Activated CD4-positive, alpha-beta T cell treated with anti-CD3 and anti-CD28 coated beads, Interleukin-2, amount 10 ng/mL, durations not matched to agents 24 days and 14 days (primary cell): ENCODE measurements around the gene TTC19. TPM values are rescaled to one million over a fixed set of nuclear protein-coding genes. Genes with fewer than 3 reads are reported as not detected.
"Not testable (repeated sequence)": the region's sequence is repeated elsewhere in the genome, so short reads cannot be mapped to it uniquely, and the experiment has no call there.

Experiments
- DNase-seq: peaks from one replicate; pipeline ENCODE4 v3.0.0; 2022
- H3K27ac Mint-ChIP-seq: one replicate; pipeline ENCODE4 v1.8.0; 2022; ENCODE audit warnings: mild to moderate bottlenecking, mixed read lengths
- H3K27me3 Mint-ChIP-seq: one replicate; pipeline ENCODE4 v1.8.0; 2022; ENCODE audit warnings: mixed read lengths
- H3K36me3 Mint-ChIP-seq: one replicate; pipeline ENCODE4 v1.8.0; 2022; ENCODE audit warnings: low read depth, mild to moderate bottlenecking, mixed read lengths
- H3K4me1 Mint-ChIP-seq: one replicate; pipeline ENCODE4 v1.8.0; 2021; ENCODE audit warnings: mixed read lengths
- H3K4me3 Mint-ChIP-seq: one replicate; pipeline ENCODE4 v1.8.0; 2022; ENCODE audit warnings: mild to moderate bottlenecking, moderate library complexity, mixed read lengths
- H3K9me3 Mint-ChIP-seq: one replicate; pipeline ENCODE4 v1.8.0; 2021; ENCODE audit warnings: mixed read lengths
- intact Hi-C: fragments of 100-400 bp; cut with micrococcal nuclease; formaldehyde crosslinking; loops from one replicate; pipeline ENCODE4 v1.15.1; 2023
- total RNA-seq: library from RNA; stranded (reverse); gene quantifications from 2 replicates; pipeline ENCODE4 v1.2.3, GENCODE V29; 2022

TTC19 gene
- total RNA-seq, 1 donor from 2014 or later, result 38.9 TPM

DNA sequence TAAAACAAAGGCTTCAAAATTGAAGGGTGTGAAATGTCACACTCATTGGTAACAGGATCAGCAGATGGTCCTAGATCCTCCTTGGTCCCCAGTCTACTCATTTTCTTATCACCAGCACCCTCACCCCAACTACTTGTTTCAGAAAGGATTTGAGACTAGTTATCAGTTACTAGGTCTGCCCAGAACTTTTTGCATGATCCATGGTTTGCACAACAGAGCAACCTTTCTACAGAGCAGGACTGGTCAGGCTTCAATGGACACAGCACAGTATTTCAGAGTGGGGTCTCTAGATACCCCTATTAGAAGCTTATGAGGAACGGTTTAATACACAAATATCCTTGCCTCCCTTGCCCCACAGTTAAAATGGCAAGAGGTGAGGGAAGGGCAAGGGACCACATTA is 25.6 kb downstream of the TTC19 start:
- H3K27me3 Mint-ChIP-seq, result no peaks in the 10 kb centered on the region
- H3K4me1 Mint-ChIP-seq, result peaks cover 22% of the 10 kb centered on the region
- H3K9me3 Mint-ChIP-seq, result no peaks in the 10 kb centered on the region
- peak overlapping the region; percentile 28 for H3K27ac Mint-ChIP-seq
- H3K4me3 Mint-ChIP-seq, result no peak overlapping the region
- DNase-seq, result no peak
- intact Hi-C loops, result loop anchor here (5.0 to 10.0 kb wide), 2 partner anchors 192 to 500 kb away; partner anchors contain the start of genes NCOR1 and PIGL
- H3K36me3 Mint-ChIP-seq, result peaks cover 72% of the 10 kb centered on the region

DNA sequence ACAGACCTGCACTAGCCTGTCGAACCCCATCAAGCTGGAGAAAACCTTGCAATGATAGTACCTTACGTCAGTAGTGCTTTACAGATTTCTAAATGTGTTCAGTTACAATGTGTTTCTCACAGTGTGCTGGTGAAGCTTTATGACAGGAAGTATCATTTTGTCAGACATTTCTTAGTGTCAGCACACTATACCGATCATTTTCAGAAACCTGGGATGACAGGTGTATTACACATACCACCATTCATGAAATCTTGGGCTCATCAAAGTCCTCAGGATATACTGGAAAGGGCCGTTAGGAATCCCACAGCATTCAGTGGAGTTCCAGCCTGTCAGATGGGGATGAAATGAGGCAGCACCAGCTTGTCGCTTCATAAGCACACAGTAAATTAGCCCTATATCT is 27.3 kb downstream of the TTC19 start:
- H3K27me3 Mint-ChIP-seq, result no peaks in the 10 kb centered on the region
- H3K27ac Mint-ChIP-seq, result peak overlapping the region; percentile 93
- peaks cover 21% of the 10 kb centered on the region for H3K4me1 Mint-ChIP-seq
- DNase-seq, result no peak
- H3K36me3 Mint-ChIP-seq, result peaks cover 71% of the 10 kb centered on the region
- intact Hi-C loops, result loop anchor here (1.0 to 10.0 kb wide), 4 partner anchors 26 to 498 kb away; partner anchors contain the start of genes NCOR1 and PIGL
- no peaks in the 10 kb centered on the region for H3K9me3 Mint-ChIP-seq
- peak overlapping the region; percentile 71 for H3K4me3 Mint-ChIP-seq

DNA sequence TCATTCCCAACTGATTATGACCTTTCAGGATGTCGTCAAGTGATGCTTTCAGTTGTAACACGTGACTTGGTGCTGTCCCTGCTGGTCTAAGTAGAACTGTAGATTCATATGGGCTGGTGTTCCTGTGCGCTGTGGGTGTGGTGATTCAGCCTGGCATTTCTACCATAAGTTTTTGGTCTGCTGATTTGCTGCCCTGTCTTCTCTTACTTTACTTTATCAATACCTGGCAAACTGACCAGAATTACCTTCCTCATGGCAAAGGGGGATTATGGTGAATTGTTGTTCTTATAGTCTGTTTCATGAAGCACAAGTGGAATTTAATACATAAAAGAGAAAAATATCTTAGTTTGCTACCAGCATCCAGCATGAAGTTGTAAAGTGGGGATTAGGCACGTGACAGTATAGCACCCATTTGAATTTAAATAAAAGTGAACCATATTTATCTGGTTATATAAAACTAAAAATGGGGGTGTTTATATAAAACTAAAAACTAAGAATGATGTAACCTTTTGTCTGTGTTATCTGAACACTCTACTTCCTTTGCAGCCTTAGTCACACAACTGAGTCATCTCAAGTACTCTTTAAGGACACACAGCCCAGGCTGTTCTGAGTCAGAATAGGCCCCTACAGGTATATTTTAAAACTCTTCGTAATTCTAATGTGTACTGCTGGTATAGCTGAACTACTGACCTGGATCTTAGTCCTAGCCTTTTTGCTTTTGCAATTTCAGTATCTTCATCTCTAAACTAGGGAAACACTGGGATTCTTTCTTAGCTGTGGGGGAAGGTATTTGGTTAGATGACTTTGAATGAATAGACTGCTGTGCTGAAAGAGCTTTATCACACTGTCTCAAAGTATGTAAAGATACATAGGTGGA is 28.3 kb downstream of the TTC19 start:
- intact Hi-C loops, result loop anchor here (1.0 to 10.0 kb wide), 5 partner anchors 27 to 497 kb away; partner anchors contain the start of genes NCOR1 and PIGL
- Mint-ChIP-seq H3K4me1 (peaks cover 20% of the 10 kb centered on the region), H3K4me3 (peak overlapping the region; percentile 71), H3K27ac (peak overlapping the region; percentile 93), H3K36me3 (peaks cover 77% of the 10 kb centered on the region), H3K9me3 (no peaks in the 10 kb centered on the region), H3K27me3 (no peaks in the 10 kb centered on the region)
- peak; percentile 78 for DNase-seq

DNA sequence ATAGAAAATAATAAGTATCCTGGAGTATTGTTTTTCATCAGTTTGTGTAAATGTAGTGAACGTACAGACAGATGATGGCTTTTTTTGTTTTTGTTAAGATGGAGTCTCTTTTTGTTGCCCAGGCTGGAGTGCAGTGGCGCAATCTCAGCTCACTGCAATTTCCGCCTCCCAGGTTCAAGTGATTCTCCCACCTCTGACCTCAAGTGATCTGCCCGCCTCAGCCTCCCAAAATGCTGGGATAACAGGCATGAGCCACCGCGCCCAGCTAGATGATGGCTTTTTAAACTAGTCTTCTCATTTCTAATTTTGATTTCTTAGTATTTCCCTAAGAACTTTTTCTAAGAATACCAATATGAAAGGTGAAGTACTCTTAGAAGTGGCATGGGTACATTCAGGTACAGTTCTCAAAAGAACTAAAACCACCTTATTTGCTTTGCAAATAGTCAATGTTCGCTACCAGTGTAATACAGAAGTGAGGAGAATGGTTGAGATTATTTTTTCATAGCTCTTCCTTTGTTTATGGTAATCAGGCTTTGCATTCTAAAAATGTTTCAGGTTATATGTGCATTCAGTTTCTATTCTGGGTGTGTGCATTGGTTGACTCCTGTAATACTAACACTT is 34.2 kb downstream of the TTC19 start:
- no peaks in the 10 kb centered on the region for H3K9me3 Mint-ChIP-seq
- intact Hi-C loops, result no loop called here
- no peaks in the 10 kb centered on the region for H3K27me3 Mint-ChIP-seq
- no peak for DNase-seq
- H3K27ac Mint-ChIP-seq, result peak overlapping the region; percentile 32
- H3K36me3 Mint-ChIP-seq, result peaks cover 69% of the 10 kb centered on the region
- no peak overlapping the region for H3K4me3 Mint-ChIP-seq
- H3K4me1 Mint-ChIP-seq, result peaks cover 11% of the 10 kb centered on the region

DNA sequence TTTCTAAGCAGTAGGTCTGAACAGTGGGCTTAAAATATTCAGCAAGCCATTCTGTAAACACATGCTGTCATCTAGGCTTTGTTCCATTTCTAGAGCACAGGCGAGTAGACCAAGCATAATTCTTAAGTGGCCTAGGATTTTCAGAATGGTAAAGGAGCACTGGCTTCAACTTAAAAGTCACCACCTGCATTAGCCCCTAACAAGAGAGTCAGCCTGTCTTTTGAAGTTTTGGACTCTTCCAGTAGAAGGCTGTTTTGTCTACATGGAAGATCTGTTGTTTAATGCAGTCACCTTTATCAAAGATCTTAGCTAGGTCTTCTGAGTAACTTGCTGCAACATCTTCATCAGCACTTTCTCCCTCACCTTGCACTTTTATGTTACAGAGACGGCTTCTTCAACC is 36.6 kb downstream of the TTC19 start:
- Mint-ChIP-seq H3K4me1 (peaks cover 11% of the 10 kb centered on the region), H3K9me3 (no peaks in the 10 kb centered on the region), H3K27ac (no peak overlapping the region), H3K4me3 (no peak overlapping the region), H3K36me3 (peaks cover 71% of the 10 kb centered on the region), H3K27me3 (no peaks in the 10 kb centered on the region)
- DNase-seq, result no peak
- intact Hi-C loops, result no loop called here

DNA sequence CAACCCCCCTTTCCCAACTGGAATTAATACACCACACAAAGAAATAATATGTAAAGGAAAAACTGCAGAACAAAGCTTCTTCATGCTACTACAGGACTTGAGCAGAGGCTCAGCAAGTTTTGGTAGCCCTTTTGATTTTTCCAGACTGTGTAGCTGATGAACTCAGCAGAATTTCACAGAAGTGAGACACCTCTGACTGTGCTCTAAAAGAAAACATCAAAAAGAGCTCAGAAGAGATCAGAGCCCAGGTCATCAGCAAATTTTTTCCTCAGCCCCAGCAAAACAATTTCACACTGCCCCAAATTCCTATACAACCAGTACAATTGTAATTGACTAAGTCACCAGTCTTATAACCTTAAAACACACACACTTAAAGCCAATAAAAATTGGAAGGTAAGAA is 38.0 kb downstream of the TTC19 start:
- H3K4me1 Mint-ChIP-seq, result peaks cover 9% of the 10 kb centered on the region
- intact Hi-C loops, result no loop called here

DNA sequence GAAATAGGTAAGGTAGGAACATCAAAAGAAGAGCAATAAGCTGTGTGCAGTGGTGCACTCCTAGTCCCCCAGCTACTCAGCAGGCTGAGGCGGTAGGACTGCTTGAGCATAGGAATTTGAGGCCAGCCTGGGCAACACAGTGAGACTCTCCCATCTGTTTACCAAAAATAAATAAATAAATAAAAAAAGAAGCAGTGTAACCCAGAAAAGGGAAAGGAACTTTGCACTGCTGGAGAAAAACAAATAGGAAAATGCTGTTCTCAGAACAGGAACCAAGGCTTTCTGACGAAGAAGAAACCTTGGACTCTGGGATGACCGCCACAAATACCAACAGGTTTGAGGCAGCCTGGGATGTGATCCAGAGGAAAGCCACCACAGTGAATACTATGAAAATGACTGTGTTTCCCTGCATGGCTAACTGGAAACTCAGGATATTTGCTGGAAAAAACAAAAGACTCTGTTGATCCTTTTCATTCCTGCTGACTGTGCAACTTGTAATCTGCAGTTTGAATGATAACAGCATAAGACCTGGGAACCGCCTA is 41.2 kb downstream of the TTC19 start:
- peaks cover 4% of the 10 kb centered on the region for H3K4me1 Mint-ChIP-seq
- H3K27me3 Mint-ChIP-seq, result no peaks in the 10 kb centered on the region
- H3K36me3 Mint-ChIP-seq, result peaks cover 57% of the 10 kb centered on the region
- intact Hi-C loops, result no loop called here
- no peak overlapping the region for H3K27ac Mint-ChIP-seq
- H3K4me3 Mint-ChIP-seq, result no peak overlapping the region
- no peaks in the 10 kb centered on the region for H3K9me3 Mint-ChIP-seq
- DNase-seq, result no peak

More for the DNA sequence above, 38.0 kb downstream of the TTC19 start:
- no peak for DNase-seq
- Mint-ChIP-seq H3K4me3 (no peak overlapping the region), H3K27me3 (no peaks in the 10 kb centered on the region), H3K36me3 (peaks cover 68% of the 10 kb centered on the region), H3K27ac (peak overlapping the region; percentile 2), H3K9me3 (no peaks in the 10 kb centered on the region)

DNA sequence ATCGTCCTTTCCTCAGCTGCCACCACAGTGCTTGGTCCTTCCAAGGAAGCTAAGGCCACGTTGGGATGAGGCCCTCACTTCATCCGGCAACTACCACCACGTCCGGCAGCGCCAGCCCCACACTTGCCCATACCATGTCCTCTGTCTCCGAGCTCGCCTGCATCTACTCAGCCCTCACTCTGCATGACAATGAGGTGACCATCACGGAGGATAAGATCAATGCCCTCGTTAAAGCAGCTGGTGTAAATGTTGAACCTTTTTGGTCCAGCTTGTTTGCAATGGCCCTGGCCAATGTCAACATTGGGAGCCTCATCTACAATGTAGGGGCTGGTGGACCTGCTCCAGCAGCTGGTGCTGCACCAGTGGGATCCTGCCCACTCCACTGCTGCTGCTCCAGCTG is 44.9 kb downstream of the TTC19 start:
- Mint-ChIP-seq H3K36me3 (peaks cover 53% of the 10 kb centered on the region), H3K4me1 (peaks cover 13% of the 10 kb centered on the region), H3K9me3 (no peaks in the 10 kb centered on the region), H3K4me3 (no peak overlapping the region), H3K27ac (no peak overlapping the region), H3K27me3 (no peaks in the 10 kb centered on the region)
- no peak for DNase-seq
- intact Hi-C loops, result no loop called here

DNA sequence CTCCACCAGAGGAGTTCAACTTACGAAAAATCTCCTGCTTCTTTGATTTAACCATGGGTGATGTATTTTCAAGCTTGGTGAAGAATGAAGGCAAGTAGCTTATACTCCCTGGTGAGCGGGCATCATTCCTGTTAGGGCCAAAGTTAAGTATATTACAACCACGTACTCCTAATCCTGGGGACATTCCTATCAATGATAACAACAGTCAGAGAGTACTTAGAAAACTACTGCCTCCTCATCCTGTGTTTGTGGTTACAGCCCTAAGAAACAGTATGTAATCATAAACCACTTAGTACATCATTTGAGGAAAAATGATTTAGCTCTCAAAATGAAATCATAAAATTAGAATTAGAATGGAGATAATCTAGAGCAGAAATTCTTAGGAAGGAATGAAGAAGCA is 47.3 kb downstream of the TTC19 start:
- intact Hi-C loops, result no loop called here
- Mint-ChIP-seq H3K27me3 (no peaks in the 10 kb centered on the region), H3K36me3 (peaks cover 49% of the 10 kb centered on the region), H3K27ac (peak overlapping the region; percentile 26), H3K9me3 (no peaks in the 10 kb centered on the region), H3K4me3 (no peak overlapping the region), H3K4me1 (peaks cover 17% of the 10 kb centered on the region)
- no peak for DNase-seq

DNA sequence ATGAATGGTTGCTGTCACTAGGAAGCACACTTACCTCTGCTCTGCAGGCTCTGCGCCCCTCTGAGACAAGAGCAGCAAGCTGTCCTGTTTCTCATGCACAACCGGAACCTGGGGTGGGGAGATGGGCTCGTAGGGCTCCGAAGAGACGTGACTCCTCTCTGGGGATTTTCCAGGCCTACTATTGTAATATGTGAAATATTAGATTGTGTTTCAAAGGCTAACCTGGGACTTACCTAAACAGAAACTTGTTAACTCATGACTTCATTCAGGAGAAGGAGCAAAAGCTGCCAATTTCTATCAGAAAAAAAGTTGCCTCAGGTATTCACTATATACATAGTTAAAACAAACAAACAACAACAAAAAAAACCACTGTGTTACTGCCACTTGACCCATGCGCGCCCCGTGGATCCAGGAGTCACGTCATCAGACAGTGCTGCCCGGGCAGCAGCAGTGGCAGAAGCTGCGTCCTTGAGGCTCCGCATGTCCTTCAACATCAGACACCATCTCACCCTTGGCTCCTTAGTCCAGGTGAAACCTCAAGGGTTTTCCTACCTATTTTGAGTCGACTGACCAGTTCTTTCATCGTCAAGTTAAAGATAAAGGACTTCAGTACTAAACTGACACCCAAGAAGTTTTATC is 49.3 kb downstream of the TTC19 start:
- Mint-ChIP-seq H3K9me3 (no peaks in the 10 kb centered on the region), H3K36me3 (peaks cover 58% of the 10 kb centered on the region), H3K27me3 (no peaks in the 10 kb centered on the region), H3K27ac (no peak overlapping the region), H3K4me3 (no peak overlapping the region), H3K4me1 (peaks cover 20% of the 10 kb centered on the region)
- intact Hi-C loops, result no loop called here
- DNase-seq, result no peak

DNA sequence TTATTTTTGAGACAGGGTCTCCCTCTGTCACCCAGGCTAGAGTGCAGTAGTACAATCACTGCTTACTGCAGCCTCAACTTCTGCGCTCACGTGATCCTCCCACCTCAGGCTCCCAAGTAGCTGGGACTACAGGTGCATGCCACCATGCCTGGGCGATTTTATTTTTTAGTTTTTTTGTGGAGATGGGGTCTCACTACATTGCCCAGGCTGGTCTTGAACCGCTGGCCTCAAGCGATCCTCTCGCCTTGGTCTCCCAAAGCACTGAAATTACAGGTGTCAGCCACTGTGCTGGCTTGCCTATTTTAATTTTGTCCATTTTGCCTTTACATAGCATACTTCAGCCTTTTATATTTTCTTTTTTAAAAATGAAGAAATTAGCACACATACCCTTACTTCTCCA is 51.2 kb downstream of the TTC19 start:
- Mint-ChIP-seq H3K36me3 (peaks cover 66% of the 10 kb centered on the region), H3K27me3 (no peaks in the 10 kb centered on the region), H3K4me1 (peaks cover 20% of the 10 kb centered on the region), H3K9me3 (no peaks in the 10 kb centered on the region), H3K4me3 (no peak overlapping the region), H3K27ac (no peak overlapping the region)
- intact Hi-C loops, result no loop called here
- DNase-seq, result no peak

DNA sequence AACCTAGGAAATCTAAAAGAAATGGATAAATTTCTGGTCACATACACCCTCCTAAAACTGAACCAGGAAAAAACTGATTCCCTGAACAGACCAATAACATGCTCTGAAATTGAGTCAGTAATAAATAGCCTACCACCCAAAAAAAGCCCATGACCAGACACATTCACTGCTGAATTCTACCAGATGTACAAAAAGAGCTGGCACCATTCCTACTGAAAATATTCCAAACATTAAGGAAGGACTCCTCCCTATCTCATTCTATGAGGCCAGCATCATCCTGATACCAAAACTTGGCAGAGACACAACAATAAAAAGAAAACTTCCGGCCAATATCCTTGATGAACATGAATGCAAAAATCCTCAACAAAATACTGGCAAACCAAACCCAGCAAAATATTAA is 52.9 kb downstream of the TTC19 start:
- DNase-seq, result no peak
- Mint-ChIP-seq H3K4me1 (peaks cover 12% of the 10 kb centered on the region), H3K27ac (no peak overlapping the region), H3K36me3 (peaks cover 65% of the 10 kb centered on the region), H3K9me3 (no peaks in the 10 kb centered on the region), H3K27me3 (no peaks in the 10 kb centered on the region), H3K4me3 (no peak overlapping the region)
- intact Hi-C loops, result no loop called here

DNA sequence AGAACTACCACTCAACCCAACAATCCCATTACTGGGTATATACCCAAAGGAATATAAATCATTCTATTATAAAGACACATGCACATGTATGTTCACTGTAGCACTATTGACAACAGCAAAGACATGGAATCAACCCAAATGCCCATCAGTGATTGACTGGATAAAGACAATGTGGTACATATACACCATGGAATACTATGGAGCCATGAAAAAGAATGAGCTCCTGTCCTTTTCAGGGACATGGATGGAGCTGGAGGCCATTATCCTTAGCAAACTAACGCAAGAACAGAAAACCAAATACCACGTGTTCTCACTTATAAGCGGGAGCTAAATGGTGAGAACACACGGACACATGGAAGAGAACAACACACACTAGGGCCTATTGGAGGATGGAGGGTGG is 55.5 kb downstream of the TTC19 start:
- peaks cover 72% of the 10 kb centered on the region for H3K36me3 Mint-ChIP-seq
- intact Hi-C loops, H3K9me3 Mint-ChIP-seq, DNase-seq, H3K27me3 Mint-ChIP-seq, H3K4me1 Mint-ChIP-seq, H3K27ac Mint-ChIP-seq, H3K4me3 Mint-ChIP-seq: not testable (repeated sequence)

DNA sequence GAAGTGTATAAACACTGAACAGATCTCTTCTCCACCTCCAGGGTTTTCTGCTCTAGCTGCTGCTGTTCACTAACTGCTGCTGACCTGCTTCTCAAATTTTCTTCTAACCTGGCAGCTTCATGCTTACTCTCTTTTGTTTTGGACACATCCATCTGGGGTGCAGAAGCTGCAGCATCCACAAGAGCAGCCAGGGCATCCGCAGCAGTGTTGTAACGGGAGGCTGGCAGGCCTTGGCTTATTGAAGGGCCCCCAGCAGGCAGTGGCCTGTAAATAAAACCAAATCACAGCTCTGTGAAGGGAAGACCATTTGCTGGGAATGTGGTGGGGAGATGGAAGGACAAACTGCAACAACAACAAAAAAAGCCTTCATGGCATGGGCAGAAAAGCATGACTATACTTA is 62.0 kb downstream of the TTC19 start:
- no peaks in the 10 kb centered on the region for H3K27me3 Mint-ChIP-seq
- H3K9me3 Mint-ChIP-seq, result no peaks in the 10 kb centered on the region
- intact Hi-C loops, result no loop called here
- H3K36me3 Mint-ChIP-seq, result peaks cover 72% of the 10 kb centered on the region
- H3K27ac Mint-ChIP-seq, result no peak overlapping the region
- H3K4me1 Mint-ChIP-seq, result peaks cover 3% of the 10 kb centered on the region
- no peak overlapping the region for H3K4me3 Mint-ChIP-seq
- no peak for DNase-seq
